Activated CD4-positive, alpha-beta T cell treated with anti-CD3 and anti-CD28 coated beads for 36 hours (primary cell): ENCODE data around the gene SSBP3. TPM values are rescaled to one million over a fixed set of nuclear protein-coding genes. Genes with fewer than 3 reads are reported as not detected.
A peak's percentile ranks its signal among the peaks of the same experiment; 100 is the strongest.
"Not testable (repeated sequence)": the region's sequence is repeated elsewhere in the genome, so short reads cannot be mapped to it uniquely, and the experiment has no call there.

Experiments used
- ATAC-seq: fragments of 200-7000 bp; cut with Tn5 transposase; one replicate; pipeline ENCODE4 v1.10.0; 2021; ENCODE audit warnings: mild to moderate bottlenecking, moderate library complexity
- CTCF ChIA-PET: fragments of 350-600 bp; sonication (Branson Sonifier 250); formaldehyde crosslinking; loops from one replicate; lab custom pipeline; 2021; ENCODE audit warnings: antibody characterized with exemption; lab: Charles Lee
- POLR2A ChIA-PET: fragments of 350-600 bp; sonication (Branson Sonifier 250); formaldehyde crosslinking; loops from one replicate; lab custom pipeline; 2021; ENCODE audit warnings: antibody characterized with exemption, inconsistent platforms; lab: Charles Lee
- DNase-seq: peaks from one replicate; pipeline ENCODE4 v3.0.0-alpha.2; 2020
- H3K27ac Mint-ChIP-seq: one replicate; pipeline ENCODE4 v1.8.0; 2021; ENCODE audit warnings: mixed read lengths
- H3K27me3 Mint-ChIP-seq: one replicate; pipeline ENCODE4 v1.8.0; 2021; ENCODE audit warnings: mixed read lengths
- H3K36me3 Mint-ChIP-seq: one replicate; pipeline ENCODE4 v1.8.0; 2021; ENCODE audit warnings: low read depth, mixed read lengths
- H3K4me1 Mint-ChIP-seq: one replicate; pipeline ENCODE4 v1.8.0; 2021; ENCODE audit warnings: mixed read lengths
- H3K4me3 Mint-ChIP-seq: one replicate; pipeline ENCODE4 v1.8.0; 2021; ENCODE audit warnings: mild to moderate bottlenecking, moderate library complexity, mixed read lengths
- H3K9me3 Mint-ChIP-seq: one replicate; pipeline ENCODE4 v1.8.0; 2021; ENCODE audit warnings: low read depth, mixed read lengths
- intact Hi-C, 2 experiments: fragments of 100-400 bp; cut with DNase I in 1 of 2; cut with micrococcal nuclease in 1 of 2; formaldehyde crosslinking; loops; one replicate each; pipeline versions ENCODE4 v1.14.2 to v1.15.1; 2022 to 2024; cut with DNase I, micrococcal nuclease
- total RNA-seq, 2 experiments: library from RNA; stranded (reverse); gene quantifications; one replicate each; pipeline ENCODE4 v1.2.3, GENCODE V29; 2021

The SSBP3 gene
- total RNA-seq, 2 experiments from 2014 or later, result 40.3 to 64.2 TPM

DNA sequence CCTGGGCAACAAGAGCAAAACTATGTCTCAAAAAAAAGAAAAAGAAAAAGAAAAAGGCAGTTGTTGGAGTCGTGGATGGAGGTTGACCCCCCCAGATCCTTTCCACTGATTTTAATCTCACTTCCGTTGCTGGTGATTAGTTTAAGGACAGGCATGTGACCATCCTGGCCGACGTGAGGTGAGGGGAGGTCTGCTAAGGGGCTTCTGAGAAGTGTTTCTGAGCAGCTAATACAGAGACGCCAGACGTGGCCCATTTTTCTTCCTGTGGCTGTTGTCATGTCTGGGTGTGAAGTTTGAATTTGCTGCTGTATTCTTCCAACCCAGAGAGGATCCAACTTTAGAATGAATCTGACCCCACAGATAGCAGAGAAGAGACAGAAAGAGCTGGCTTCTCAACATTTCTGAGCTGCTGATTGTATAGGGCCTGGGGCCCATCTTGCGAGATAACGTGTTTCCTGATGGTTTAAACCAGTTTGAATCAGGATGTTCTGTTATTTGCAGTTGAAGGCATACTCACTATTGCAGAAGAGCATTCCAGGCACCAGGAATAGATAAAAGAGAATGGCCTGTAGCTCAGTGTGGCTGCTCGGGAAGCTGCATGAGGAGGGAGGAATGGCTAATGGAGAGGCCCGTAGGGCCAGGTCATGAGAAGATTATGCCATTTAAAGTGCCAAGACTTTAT, 22.8 kb upstream of the SSBP3 start:
- intact Hi-C loops, result no loop called here
- Mint-ChIP-seq H3K9me3 (no peaks in the 10 kb centered on the region), H3K27ac (no peak overlapping the region), H3K4me3 (no peak overlapping the region), H3K4me1 (no peaks in the 10 kb centered on the region), H3K27me3 (no peaks in the 10 kb centered on the region), H3K36me3 (no peaks in the 10 kb centered on the region)
- ATAC-seq, result no peak
- ChIA-PET POLR2A (no interaction called here), CTCF (interaction anchor here (0.6 to 0.7 kb wide), 2 partner anchors 60 to 160 kb away, joined by 3 read pairs; no protein-coding TSS in a partner anchor)
- no peak for DNase-seq

DNA sequence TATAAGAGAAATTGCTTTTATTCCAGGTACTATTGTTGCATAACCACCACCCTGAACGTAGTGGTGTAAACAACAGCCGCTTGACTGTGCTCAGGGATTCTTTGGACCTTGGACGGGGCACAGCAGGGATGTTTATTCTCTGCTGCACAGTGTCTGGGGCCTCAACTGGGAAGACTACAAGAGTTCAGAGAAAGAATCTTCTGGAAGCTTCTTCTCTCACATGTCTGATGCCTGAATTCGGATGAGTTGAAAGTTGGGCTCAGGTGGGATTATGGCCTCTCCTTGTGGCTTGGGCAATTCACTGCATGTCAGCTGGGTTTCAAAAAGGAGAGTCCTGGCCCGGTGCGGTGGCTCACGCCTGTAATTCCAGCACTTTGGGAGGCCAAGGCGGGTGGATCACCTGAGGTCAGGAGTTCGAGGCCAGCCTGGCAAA, 19.0 kb upstream of the SSBP3 start:
- Mint-ChIP-seq H3K36me3 (no peaks in the 10 kb centered on the region), H3K27me3 (no peaks in the 10 kb centered on the region), H3K27ac (no peak overlapping the region), H3K9me3 (no peaks in the 10 kb centered on the region), H3K4me1 (no peaks in the 10 kb centered on the region), H3K4me3 (no peak overlapping the region)
- no peak for DNase-seq
- no peak for ATAC-seq
- ChIA-PET CTCF (interaction anchor here (0.7 to 1.4 kb wide), 2 partner anchors 147 to 244 kb away, joined by 3 read pairs; no protein-coding TSS in a partner anchor), POLR2A (interaction anchor here (0.8 kb wide), 1 partner anchor 142 kb away, joined by 7 read pairs; no protein-coding TSS in a partner anchor)
- intact Hi-C loops, result no loop called here

DNA sequence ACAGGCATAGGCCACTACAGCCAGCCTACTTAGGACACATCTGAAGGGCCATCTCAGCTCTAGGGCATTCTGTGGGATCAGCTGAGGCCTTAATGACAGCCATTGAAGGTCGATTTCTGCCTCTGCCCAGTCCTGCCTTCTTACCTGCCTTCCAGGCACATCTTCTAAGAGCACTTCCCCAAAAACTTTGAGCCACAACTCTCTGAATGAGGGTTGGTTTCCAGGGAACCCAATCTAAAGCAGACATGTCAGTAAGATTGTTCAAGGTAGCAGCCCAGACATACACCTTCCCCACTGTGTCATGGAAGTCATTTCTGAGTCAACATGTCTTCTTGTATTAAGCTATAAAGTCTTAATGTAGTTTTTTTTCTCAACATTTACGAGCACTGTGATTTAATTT, 18.2 kb upstream of the SSBP3 start:
- ChIA-PET POLR2A (interaction anchor here (0.5 to 0.6 kb wide), 2 partner anchors 12 to 348 kb away, joined by 3 to 5 read pairs; no protein-coding TSS in a partner anchor), CTCF (interaction anchor here (1.4 kb wide), 1 partner anchor 243 kb away, joined by 3 read pairs; no protein-coding TSS in a partner anchor)
- Mint-ChIP-seq H3K4me1 (no peaks in the 10 kb centered on the region), H3K9me3 (no peaks in the 10 kb centered on the region), H3K27ac (no peak overlapping the region), H3K4me3 (no peak overlapping the region), H3K36me3 (no peaks in the 10 kb centered on the region), H3K27me3 (no peaks in the 10 kb centered on the region)
- ATAC-seq, result no peak
- intact Hi-C loops, result no loop called here
- no peak for DNase-seq

DNA sequence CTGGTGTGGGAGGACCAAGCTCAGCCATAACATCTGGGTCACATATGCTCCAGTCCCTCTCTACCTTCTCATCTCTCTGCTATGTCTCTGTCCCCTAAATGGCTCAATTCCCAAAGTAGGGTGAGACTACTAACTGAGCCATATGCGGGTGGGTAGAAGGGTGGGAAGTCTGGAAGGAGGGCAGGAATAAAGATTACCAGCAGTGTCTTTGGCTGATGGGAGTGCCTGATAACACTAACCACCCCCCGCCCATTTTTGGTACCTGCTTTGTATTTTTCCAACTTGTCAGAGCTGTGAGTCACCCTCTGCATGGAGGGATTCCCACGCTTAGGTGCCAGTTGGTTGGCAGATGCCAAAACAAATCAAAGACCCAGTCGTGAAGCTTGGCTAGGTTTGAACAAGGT, 14.9 kb upstream of the SSBP3 start:
- H3K4me1 Mint-ChIP-seq, result peaks cover 2% of the 10 kb centered on the region
- H3K4me3 Mint-ChIP-seq, result no peak overlapping the region
- H3K36me3 Mint-ChIP-seq, result no peaks in the 10 kb centered on the region
- DNase-seq, result no peak
- ATAC-seq, result no peak
- POLR2A ChIA-PET, result no interaction called here
- H3K27me3 Mint-ChIP-seq, result peaks cover 6% of the 10 kb centered on the region
- intact Hi-C loops, result no loop called here
- H3K9me3 Mint-ChIP-seq, result no peaks in the 10 kb centered on the region
- CTCF ChIA-PET, result interaction anchor here (0.7 kb wide), 1 partner anchor 69 kb away, joined by 3 read pairs; no protein-coding TSS in a partner anchor
- H3K27ac Mint-ChIP-seq, result no peak overlapping the region

DNA sequence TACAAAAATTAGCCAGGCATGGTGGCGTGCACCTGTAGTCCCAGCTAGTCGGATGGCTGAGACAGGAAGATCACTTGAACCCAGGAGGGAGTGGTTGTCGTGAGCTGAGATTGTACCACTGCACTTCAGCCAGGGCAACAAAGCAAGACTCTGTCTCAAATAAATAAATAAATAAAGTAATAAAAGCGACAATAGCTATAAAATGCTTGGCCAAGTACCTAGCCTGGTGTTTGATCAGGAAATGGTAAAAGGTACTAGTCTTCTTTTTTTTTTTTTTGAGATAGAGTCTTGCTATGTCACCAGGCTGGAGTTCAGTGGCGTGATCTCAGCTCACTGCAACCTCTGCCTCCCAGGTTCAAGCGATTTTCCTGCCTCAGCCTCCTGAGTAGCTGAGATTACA, 12.4 kb upstream of the SSBP3 start:
- H3K4me1 Mint-ChIP-seq, H3K9me3 Mint-ChIP-seq, ATAC-seq, DNase-seq, intact Hi-C loops, H3K4me3 Mint-ChIP-seq, CTCF ChIA-PET, H3K36me3 Mint-ChIP-seq, H3K27me3 Mint-ChIP-seq, H3K27ac Mint-ChIP-seq: not testable (repeated sequence)
- POLR2A ChIA-PET, result interaction anchor here (0.6 kb wide), 2 partner anchors 121 to 633 kb away, joined by 3 to 7 read pairs; no protein-coding TSS in a partner anchor

DNA sequence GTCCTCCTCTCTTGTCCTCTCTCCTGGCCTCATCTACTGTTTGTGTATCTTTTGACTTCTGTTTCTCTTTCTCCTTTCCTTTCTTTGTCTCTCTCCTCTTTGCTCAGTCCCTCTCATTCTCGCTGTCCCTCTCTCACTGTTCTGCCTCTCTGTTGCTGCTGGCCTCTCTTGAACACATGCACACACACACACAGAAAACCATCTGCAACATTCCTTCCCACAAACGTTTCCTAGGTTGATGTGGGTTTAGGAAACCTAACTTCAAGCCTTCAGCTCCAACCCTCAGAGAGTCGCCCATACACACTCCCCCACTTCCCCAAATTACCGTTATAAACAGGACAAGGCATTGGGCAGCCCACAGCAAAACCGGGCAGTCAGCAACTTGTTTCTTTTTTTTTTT, 10.9 kb upstream of the SSBP3 start:
- Mint-ChIP-seq H3K27ac (no peak overlapping the region), H3K27me3 (peaks cover 6% of the 10 kb centered on the region), H3K4me1 (peaks cover 15% of the 10 kb centered on the region), H3K36me3 (no peaks in the 10 kb centered on the region), H3K4me3 (no peak overlapping the region), H3K9me3 (no peaks in the 10 kb centered on the region)
- ChIA-PET POLR2A (interaction anchor here (0.6 kb wide), 1 partner anchor 43 kb away, joined by 3 read pairs; no protein-coding TSS in a partner anchor), CTCF (no interaction called here)
- DNase-seq (no peak), ATAC-seq (no peak)
- intact Hi-C loops, result no loop called here

DNA sequence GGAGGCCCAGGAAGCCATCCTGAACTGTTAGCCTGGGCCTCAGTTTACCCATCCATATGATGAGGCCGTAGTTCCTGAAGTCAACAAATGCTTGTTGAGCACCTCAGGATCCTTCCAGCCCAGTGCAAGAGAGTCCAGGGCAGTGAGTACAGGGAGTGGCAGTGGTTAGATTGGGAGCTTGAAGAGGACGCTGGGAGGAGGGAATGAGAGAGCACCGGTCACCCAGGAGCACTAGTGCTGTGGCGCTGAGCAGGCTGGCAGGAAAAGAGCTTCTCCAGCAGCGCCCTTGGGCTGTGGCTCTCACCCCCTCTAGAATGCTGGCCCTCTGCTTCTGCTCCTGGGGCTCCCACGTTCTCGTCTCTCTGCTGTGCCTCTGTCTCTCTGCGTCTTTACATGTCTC, 10.2 kb upstream of the SSBP3 start:
- H3K36me3 Mint-ChIP-seq, result no peaks in the 10 kb centered on the region
- no peak for ATAC-seq
- H3K4me3 Mint-ChIP-seq, result no peak overlapping the region
- ChIA-PET CTCF (interaction anchor here (0.5 to 1.4 kb wide), 2 partner anchors 73 to 299 kb away, joined by 3 read pairs; no protein-coding TSS in a partner anchor), POLR2A (no interaction called here)
- no peaks in the 10 kb centered on the region for H3K9me3 Mint-ChIP-seq
- intact Hi-C loops, result no loop called here
- H3K27ac Mint-ChIP-seq, result no peak overlapping the region
- peaks cover 6% of the 10 kb centered on the region for H3K27me3 Mint-ChIP-seq
- DNase-seq, result no peak
- peaks cover 15% of the 10 kb centered on the region for H3K4me1 Mint-ChIP-seq

DNA sequence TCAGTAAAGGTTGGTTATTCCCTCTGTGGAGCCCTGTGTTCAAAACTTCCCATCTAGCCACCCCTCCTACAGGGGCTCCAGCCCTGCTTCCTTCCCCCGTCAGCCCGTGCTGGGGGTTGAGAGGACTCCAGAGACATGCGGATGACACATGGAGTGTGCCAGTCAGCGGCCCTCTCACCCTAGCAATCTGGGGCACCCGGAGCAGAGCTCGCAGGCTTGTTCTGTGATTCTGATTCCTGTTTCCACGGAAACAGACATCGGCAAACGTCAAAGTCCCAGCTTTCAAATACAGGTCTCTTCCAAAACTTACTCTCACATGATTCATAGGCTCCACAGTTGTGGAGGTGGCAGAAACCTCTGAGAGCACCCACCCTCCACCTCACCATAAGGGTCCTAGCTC, 9.8 kb upstream of the SSBP3 start:
- Mint-ChIP-seq H3K27ac (no peak overlapping the region), H3K36me3 (no peaks in the 10 kb centered on the region), H3K4me1 (peaks cover 15% of the 10 kb centered on the region), H3K27me3 (peaks cover 6% of the 10 kb centered on the region), H3K9me3 (no peaks in the 10 kb centered on the region), H3K4me3 (no peak overlapping the region)
- DNase-seq, result no peak
- ChIA-PET CTCF (interaction anchor here (0.5 to 1.4 kb wide), 2 partner anchors 74 to 299 kb away, joined by 3 read pairs; no protein-coding TSS in a partner anchor), POLR2A (no interaction called here)
- ATAC-seq, result no peak
- intact Hi-C loops, result no loop called here

DNA sequence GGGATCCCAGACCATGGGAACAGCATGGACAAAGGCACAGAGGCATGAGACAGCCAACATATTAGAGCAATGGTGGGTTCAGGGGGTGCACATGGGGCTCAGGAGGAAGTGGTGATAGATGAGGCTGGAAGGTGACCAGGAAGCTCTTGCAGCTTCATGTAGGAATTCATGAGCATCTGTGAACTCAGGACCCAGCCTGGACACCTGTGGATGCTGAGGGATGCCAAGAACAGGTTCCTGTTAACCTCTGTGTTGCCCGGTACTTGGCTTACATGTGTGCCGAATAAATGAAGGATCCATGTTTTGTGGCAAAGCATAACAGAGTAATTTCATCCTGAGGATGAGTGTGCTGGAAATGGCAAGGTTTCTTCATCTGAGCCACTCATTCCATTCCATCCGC, 9.3 kb upstream of the SSBP3 start:
- peaks cover 15% of the 10 kb centered on the region for H3K4me1 Mint-ChIP-seq
- intact Hi-C loops, result no loop called here
- ATAC-seq (no peak), DNase-seq (no peak)
- peaks cover 6% of the 10 kb centered on the region for H3K27me3 Mint-ChIP-seq
- no peaks in the 10 kb centered on the region for H3K9me3 Mint-ChIP-seq
- H3K36me3 Mint-ChIP-seq, result no peaks in the 10 kb centered on the region
- POLR2A ChIA-PET, result no interaction called here
- CTCF ChIA-PET, result interaction anchor here (1.4 kb wide), 1 partner anchor 74 kb away, joined by 3 read pairs; no protein-coding TSS in a partner anchor
- H3K27ac Mint-ChIP-seq, result no peak overlapping the region
- no peak overlapping the region for H3K4me3 Mint-ChIP-seq

DNA sequence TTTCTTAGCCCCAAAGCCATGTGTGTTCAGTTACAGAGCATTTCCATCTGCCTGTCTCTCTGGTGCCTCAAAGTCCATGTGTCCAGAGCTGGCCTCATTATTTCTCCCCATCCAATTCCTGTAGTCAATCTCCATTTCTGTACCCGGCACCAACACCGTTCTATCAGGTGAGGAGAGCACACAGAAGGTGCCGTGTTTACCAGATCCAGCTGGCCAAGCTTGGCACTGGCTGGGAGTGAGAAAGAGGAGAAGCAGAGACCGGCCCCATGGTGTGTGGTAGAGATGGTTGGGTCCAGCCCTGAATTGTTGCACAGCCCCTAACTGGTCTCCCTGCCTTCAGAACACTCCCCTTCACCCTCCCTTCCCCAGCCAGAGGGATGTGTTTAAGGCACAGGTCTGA, 7.5 kb upstream of the SSBP3 start:
- Mint-ChIP-seq H3K27ac (peak overlapping the region; percentile 75), H3K4me3 (peak overlapping the region; percentile 46), H3K36me3 (no peaks in the 10 kb centered on the region), H3K9me3 (no peaks in the 10 kb centered on the region), H3K27me3 (peaks cover 6% of the 10 kb centered on the region), H3K4me1 (peaks cover 28% of the 10 kb centered on the region)
- ChIA-PET POLR2A (interaction anchor here (0.5 kb wide), 1 partner anchor 314 kb away, joined by 3 read pairs; no protein-coding TSS in a partner anchor), CTCF (interaction anchor here (0.6 to 1.5 kb wide), 4 partner anchors 12 to 76 kb away, joined by 3 to 4 read pairs (median 3); no protein-coding TSS in a partner anchor)
- DNase-seq (no peak), ATAC-seq (no peak)
- intact Hi-C loops, result no loop called here

DNA sequence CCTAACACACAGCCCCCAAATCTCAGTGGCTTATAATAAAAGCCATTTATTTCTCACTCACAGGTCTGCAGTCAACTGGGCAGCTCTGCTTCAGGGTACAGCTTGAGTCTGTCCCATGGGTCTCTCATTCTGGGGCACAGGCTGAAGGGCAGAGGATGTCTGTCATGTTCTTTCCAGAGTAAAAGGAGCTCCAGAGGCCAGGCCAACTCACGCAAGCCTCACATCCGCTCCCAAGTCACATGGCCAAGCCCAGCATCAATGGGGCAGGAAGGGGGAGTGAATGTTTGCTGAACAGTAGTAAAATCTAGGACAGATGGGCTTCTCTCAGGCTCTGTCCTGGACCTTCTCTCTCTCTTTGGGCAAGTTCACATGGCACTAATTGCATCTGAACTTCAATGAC, 7.1 kb upstream of the SSBP3 start:
- Mint-ChIP-seq H3K4me3 (peak overlapping the region; percentile 46), H3K27ac (peak overlapping the region; percentile 75), H3K4me1 (peaks cover 33% of the 10 kb centered on the region), H3K9me3 (no peaks in the 10 kb centered on the region), H3K36me3 (no peaks in the 10 kb centered on the region), H3K27me3 (peaks cover 6% of the 10 kb centered on the region)
- CTCF ChIA-PET, result interaction anchor here (0.6 to 1.5 kb wide), 3 partner anchors 12 to 76 kb away, joined by 3 to 4 read pairs (median 3); no protein-coding TSS in a partner anchor
- ATAC-seq, result peak; percentile 51
- DNase-seq, result peak; percentile 60
- POLR2A ChIA-PET, result interaction anchor here (0.5 kb wide), 1 partner anchor 313 kb away, joined by 3 read pairs; no protein-coding TSS in a partner anchor
- intact Hi-C loops, result no loop called here
